Right lobe of liver (tissue), 6 donors: ENCODE results near the gene RWDD1. TPM values are rescaled to one million over a fixed set of nuclear protein-coding genes. Genes with fewer than 3 reads are reported as not detected.

ENCODE experiments used
- ATAC-seq, 4 donors: fragments of 200-7000 bp; cut with Tn5 transposase; one replicate each; pipeline ENCODE4 v1.9.1; 2020; ENCODE audit warnings: mild to moderate bottlenecking in 4 of 4, moderate library complexity in 4 of 4
- DNase-seq, 3 donors: peaks; one replicate each; pipeline ENCODE4 v3.0.0-alpha.2; 2020
- H3K27ac ChIP-seq, 3 donors: fragments of 200-600 bp; one replicate each; pipeline ENCODE4 v1.8.0; 2022
- H3K27me3 ChIP-seq, 2 donors: fragments of 200-600 bp; one replicate each; pipeline ENCODE4 v1.8.0; 2022
- H3K36me3 ChIP-seq, 4 donors: fragments of 200-600 bp; sonication (generic) in 1 of 4; one replicate each; pipeline versions ENCODE4 v1.5.1 to v1.8.0; 2017 to 2022; ENCODE audit warnings: control low read depth in 1 of 4
- H3K4me1 ChIP-seq, 4 donors: fragments of 200-600 bp; sonication (generic) in 1 of 4; one replicate each; pipeline versions ENCODE4 v1.5.1 to v1.8.0; 2017 to 2022; ENCODE audit warnings: control low read depth in 1 of 4
- H3K4me3 ChIP-seq, 3 donors: fragments of 200-600 bp; one replicate each; pipeline ENCODE4 v1.8.0; 2022
- H3K9me3 ChIP-seq, 4 donors: fragments of 200-600 bp; sonication (generic) in 1 of 4; one replicate each; pipeline versions ENCODE4 v1.5.1 to v1.8.0; 2017 to 2022; ENCODE audit warnings: control low read depth in 1 of 4
- POLR2A ChIP-seq: fragments of 450-650 bp; IDR thresholded peaks from one replicate; pipeline ENCODE4 v1.6.1; 2017; ENCODE audit warnings: antibody characterized with exemption, mild to moderate bottlenecking
- WGBS: methylation state at CpG from one replicate; pipeline ENCODE4 v1.1.6; 2018; ENCODE audit warnings: low coverage, low lambda C conversion rate; ENCODE audit not compliant: insufficient coverage; ENCODE audit errors: missing lambda C conversion rate; 5-methylcytosine and 5-hydroxymethylcytosine counted together
- intact Hi-C, 2 donors: fragments of 100-400 bp; cut with DNase I; formaldehyde crosslinking; loops; one replicate each; pipeline versions ENCODE4 v1.11.2 to v1.14.1; 2022
- total RNA-seq, 6 experiments: library from RNA; depleted of rRNA in 2 of 6; stranded (reverse); fragments of >200 nt in 2 of 6; fragmentation: NEBNext Ultra II Directional in 3 of 6; extraction: Animal tissue kit (Norgen Biotek cat#: 25700) in 3 of 6; gene quantifications; one replicate each; pipeline versions ENCODE4 v1.1.0 to v1.2.4, GENCODE V29; 2016 to 2023
- TF ChIP-seq, protein P1 (sequence below), 4 donors: fragments of 200-600 bp in 3 of 4; fragments of 450-650 bp in 1 of 4; IDR thresholded peaks; one replicate each; pipeline versions ENCODE4 v1.5.1 to v1.8.0; 2016 to 2022; ENCODE audit warnings: antibody characterized with exemption in 4 of 4, mild to moderate bottlenecking in 2 of 4
- donor health status: DM: no; HTN: yes; CAD: no.
- donor health status: DM: no; HTN: no; CAD: no.
- donor health status: DM: no; HTN: no; CAD: no.
- donor health status: DM: no; HTN: yes; CAD: no.
- donor health status: DM: no; HTN: yes; CAD: no.

The RWDD1 gene
- total RNA-seq, 6 experiments from 2014 or later = 14.8 to 22.1 (median 21.2) TPM

- DNase-seq = no peak
- H3K27ac ChIP-seq = no peak overlapping the region
- 66% methylated on average over 8 of the region's 9 CpGs for WGBS
- H3K9me3 ChIP-seq = no peaks in the 10 kb centered on the region
- no peak overlapping the region for H3K4me3 ChIP-seq
- H3K36me3 ChIP-seq = no peaks in the 10 kb centered on the region
- peaks cover 0 to 6% (median 0%) of the 10 kb centered on the region in 4 donors for H3K4me1 ChIP-seq
- ATAC-seq = no peak
- H3K27me3 ChIP-seq = no peaks in the 10 kb centered on the region
- TF ChIP-seq POLR2A = no peak
- TF ChIP-seq, protein P1, sequence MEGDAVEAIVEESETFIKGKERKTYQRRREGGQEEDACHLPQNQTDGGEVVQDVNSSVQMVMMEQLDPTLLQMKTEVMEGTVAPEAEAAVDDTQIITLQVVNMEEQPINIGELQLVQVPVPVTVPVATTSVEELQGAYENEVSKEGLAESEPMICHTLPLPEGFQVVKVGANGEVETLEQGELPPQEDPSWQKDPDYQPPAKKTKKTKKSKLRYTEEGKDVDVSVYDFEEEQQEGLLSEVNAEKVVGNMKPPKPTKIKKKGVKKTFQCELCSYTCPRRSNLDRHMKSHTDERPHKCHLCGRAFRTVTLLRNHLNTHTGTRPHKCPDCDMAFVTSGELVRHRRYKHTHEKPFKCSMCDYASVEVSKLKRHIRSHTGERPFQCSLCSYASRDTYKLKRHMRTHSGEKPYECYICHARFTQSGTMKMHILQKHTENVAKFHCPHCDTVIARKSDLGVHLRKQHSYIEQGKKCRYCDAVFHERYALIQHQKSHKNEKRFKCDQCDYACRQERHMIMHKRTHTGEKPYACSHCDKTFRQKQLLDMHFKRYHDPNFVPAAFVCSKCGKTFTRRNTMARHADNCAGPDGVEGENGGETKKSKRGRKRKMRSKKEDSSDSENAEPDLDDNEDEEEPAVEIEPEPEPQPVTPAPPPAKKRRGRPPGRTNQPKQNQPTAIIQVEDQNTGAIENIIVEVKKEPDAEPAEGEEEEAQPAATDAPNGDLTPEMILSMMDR (IDR thresholded peaks at IDR 0.05) = no peak
- intact Hi-C loops = no loop called here
Observed at GRCh38 chr6:116533233-116533957, 37.9 kb upstream of the RWDD1 start.

GRCh38 chr6:116535109-116535508 is 36.2 kb upstream of the RWDD1 start:
- peaks cover 0 to 6% (median 0%) of the 10 kb centered on the region in 4 donors for H3K4me1 ChIP-seq
- DNase-seq = no peak
- H3K36me3 ChIP-seq = no peaks in the 10 kb centered on the region
- H3K4me3 ChIP-seq = no peak overlapping the region
- intact Hi-C loops = no loop called here
- H3K9me3 ChIP-seq = no peaks in the 10 kb centered on the region
- ATAC-seq = no peak
- no peaks in the 10 kb centered on the region for H3K27me3 ChIP-seq
- TF ChIP-seq POLR2A = no peak
- TF ChIP-seq, protein P1 (IDR thresholded peaks at IDR 0.05) = no peak
- no peak overlapping the region for H3K27ac ChIP-seq

DNA sequence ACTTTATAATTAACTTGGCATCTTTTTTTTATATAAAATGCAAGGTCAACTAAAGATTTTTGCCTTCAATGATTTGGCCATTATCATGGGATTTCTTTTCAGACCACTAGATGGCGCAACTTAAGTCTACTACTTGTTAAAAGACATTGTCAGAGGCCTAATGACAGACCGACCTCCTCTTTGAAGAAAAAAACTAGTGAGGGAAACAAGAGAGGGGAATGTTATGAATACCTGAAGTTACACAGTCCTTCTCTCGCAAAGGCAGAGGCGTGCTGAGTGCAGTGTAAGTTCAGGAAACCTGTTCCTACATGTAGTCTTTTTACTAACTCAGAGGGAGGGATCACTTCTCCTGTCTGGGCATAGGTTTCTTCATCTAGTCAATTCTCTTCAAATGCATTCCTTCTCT is 35.1 kb upstream of the RWDD1 start:
- DNase-seq = no peak
- no peak overlapping the region for H3K4me3 ChIP-seq
- intact Hi-C loops = no loop called here
- H3K9me3 ChIP-seq = no peaks in the 10 kb centered on the region
- 10% methylated on average over 4 of the region's 4 CpGs for WGBS
- TF ChIP-seq, protein P1 (IDR thresholded peaks at IDR 0.05) = peak; percentile 68 to 81 (median 78)
- TF ChIP-seq POLR2A = no peak
- H3K36me3 ChIP-seq = no peaks in the 10 kb centered on the region
- H3K27ac ChIP-seq = no peak overlapping the region
- ATAC-seq = peak; percentile 73 to 88 (median 84)
- peaks cover 0 to 6% (median 0%) of the 10 kb centered on the region in 4 donors for H3K4me1 ChIP-seq
- H3K27me3 ChIP-seq = no peaks in the 10 kb centered on the region

- no peaks in the 10 kb centered on the region for H3K4me1 ChIP-seq
- ATAC-seq = no peak
- intact Hi-C loops = no loop called here
- no peaks in the 10 kb centered on the region for H3K27me3 ChIP-seq
- no peak for DNase-seq
- TF ChIP-seq, protein P1 (IDR thresholded peaks at IDR 0.05) = no peak
- TF ChIP-seq POLR2A = no peak
- H3K4me3 ChIP-seq = no peak overlapping the region
- no peaks in the 10 kb centered on the region for H3K36me3 ChIP-seq
- H3K27ac ChIP-seq = no peak overlapping the region
- H3K9me3 ChIP-seq = no peaks in the 10 kb centered on the region
Observed at GRCh38 chr6:116542426-116542825, 28.9 kb upstream of the RWDD1 start.

GRCh38 chr6:116543149-116543548 is 28.2 kb upstream of the RWDD1 start:
- Histone ChIP-seq H3K9me3 (no peaks in the 10 kb centered on the region), H3K4me1 (no peaks in the 10 kb centered on the region), H3K27ac (no peak overlapping the region), H3K27me3 (no peaks in the 10 kb centered on the region), H3K36me3 (no peaks in the 10 kb centered on the region), H3K4me3 (no peak overlapping the region)
- TF ChIP-seq, protein P1 (IDR thresholded peaks at IDR 0.05) = no peak
- no peak for TF ChIP-seq POLR2A
- ATAC-seq (no peak), DNase-seq (no peak)
- intact Hi-C loops = no loop called here
